DND-41 (cell line): ENCODE data around the gene COBL.

ENCODE experiments used
- EZH2 ChIP-seq: IDR thresholded peaks from 3 replicates; pipeline ENCODE4 v1.6.1; 2012; ENCODE audit warnings: borderline replicate concordance, low read depth, mild to moderate bottlenecking, moderate library complexity, low read length, inconsistent platforms; ENCODE audit not compliant: severe bottlenecking
- TF ChIP-seq, protein P1 (sequence below): IDR thresholded peaks from 2 replicates; pipeline ENCODE4 v1.5.1; 2012; ENCODE audit warnings: borderline replicate concordance, low read length, moderate library complexity, mild to moderate bottlenecking; ENCODE audit not compliant: poor library complexity, severe bottlenecking; ENCODE audit errors: extremely low read depth

DNA sequence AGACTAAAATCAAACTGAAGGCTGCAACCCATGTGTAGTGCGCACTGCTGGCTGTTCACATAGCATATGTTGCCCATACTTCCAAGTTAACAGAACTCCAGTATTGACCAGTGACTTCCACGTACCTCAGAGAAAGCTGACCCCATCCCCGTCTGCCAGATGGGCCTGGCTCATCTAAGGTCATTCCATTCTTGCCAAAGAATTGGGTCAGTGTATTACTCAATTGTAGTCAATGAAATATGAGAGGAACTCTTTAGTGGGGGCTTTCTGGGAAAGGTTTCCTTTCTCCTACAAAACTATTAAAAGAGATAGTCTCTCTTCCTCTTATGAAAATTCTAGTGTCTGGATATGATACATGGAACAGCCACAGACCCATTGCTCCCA, 238.6 kb downstream of the COBL start:
- TF ChIP-seq, protein P1, sequence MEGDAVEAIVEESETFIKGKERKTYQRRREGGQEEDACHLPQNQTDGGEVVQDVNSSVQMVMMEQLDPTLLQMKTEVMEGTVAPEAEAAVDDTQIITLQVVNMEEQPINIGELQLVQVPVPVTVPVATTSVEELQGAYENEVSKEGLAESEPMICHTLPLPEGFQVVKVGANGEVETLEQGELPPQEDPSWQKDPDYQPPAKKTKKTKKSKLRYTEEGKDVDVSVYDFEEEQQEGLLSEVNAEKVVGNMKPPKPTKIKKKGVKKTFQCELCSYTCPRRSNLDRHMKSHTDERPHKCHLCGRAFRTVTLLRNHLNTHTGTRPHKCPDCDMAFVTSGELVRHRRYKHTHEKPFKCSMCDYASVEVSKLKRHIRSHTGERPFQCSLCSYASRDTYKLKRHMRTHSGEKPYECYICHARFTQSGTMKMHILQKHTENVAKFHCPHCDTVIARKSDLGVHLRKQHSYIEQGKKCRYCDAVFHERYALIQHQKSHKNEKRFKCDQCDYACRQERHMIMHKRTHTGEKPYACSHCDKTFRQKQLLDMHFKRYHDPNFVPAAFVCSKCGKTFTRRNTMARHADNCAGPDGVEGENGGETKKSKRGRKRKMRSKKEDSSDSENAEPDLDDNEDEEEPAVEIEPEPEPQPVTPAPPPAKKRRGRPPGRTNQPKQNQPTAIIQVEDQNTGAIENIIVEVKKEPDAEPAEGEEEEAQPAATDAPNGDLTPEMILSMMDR = no peak
- TF ChIP-seq EZH2 = no peak
